ENCODE measurements around the gene TMEM74B. TPM values are rescaled to one million over a fixed set of nuclear protein-coding genes. Genes with fewer than 3 reads are reported as not detected.

Gene TMEM74B
- total RNA-seq, 2 experiments from 2014 or later = 3.5 to 4.0 TPM

- ATAC-seq (ENCODE audit: low read depth) (peak; percentile 97), DNase-seq (no peak)
- peak overlapping the region; percentile 51 for H3K27ac Mint-ChIP-seq
- POLR2A ChIA-PET = interaction anchor here (0.6 to 1.1 kb wide), 2 partner anchors 16 to 301 kb away, joined by 3 to 4 read pairs; partner anchors contain the start of genes FAM110A and PSMF1
- no peaks in the 10 kb centered on the region for H3K27me3 Mint-ChIP-seq
- peaks cover 1% of the 10 kb centered on the region for H3K9me3 Mint-ChIP-seq
- H3K4me3 Mint-ChIP-seq = peak overlapping the region; percentile 5
- peaks cover 72% of the 10 kb centered on the region for H3K36me3 Mint-ChIP-seq
- H3K4me1 Mint-ChIP-seq = peaks cover 15% of the 10 kb centered on the region
Observed at GRCh38 chr20:1134355-1134754, 50.4 kb downstream of the TMEM74B start.

- no peaks in the 10 kb centered on the region for H3K27me3 Mint-ChIP-seq
- H3K36me3 Mint-ChIP-seq = peaks cover 68% of the 10 kb centered on the region
- DNase-seq = no peak
- POLR2A ChIA-PET = no interaction called here
- no peak overlapping the region for H3K27ac Mint-ChIP-seq
- H3K4me3 Mint-ChIP-seq = no peak overlapping the region
- ATAC-seq (ENCODE audit: low read depth) = no peak
- H3K9me3 Mint-ChIP-seq = peaks cover 1% of the 10 kb centered on the region
- peaks cover 15% of the 10 kb centered on the region for H3K4me1 Mint-ChIP-seq
Observed at GRCh38 chr20:1131354-1131753, 53.4 kb downstream of the TMEM74B start.

- no peak overlapping the region for H3K27ac Mint-ChIP-seq
- no peak for DNase-seq
- POLR2A ChIA-PET = no interaction called here
- no peaks in the 10 kb centered on the region for H3K27me3 Mint-ChIP-seq
- peaks cover 16% of the 10 kb centered on the region for H3K4me1 Mint-ChIP-seq
- H3K9me3 Mint-ChIP-seq = peaks cover 1% of the 10 kb centered on the region
- H3K4me3 Mint-ChIP-seq = no peak overlapping the region
- peaks cover 67% of the 10 kb centered on the region for H3K36me3 Mint-ChIP-seq
- no peak for ATAC-seq (ENCODE audit: low read depth)
Observed at GRCh38 chr20:1130847-1131246, 53.9 kb downstream of the TMEM74B start.

Other genes with a start within 250 kb of the TMEM74B start
- gene RSPO4, start 182.7 kb downstream of the TMEM74B start, total RNA-seq = under 1 TPM; 0.11 to 0.28 TPM
- gene PSMF1, start 66.4 kb downstream of the TMEM74B start, total RNA-seq = 100 to 1,000 TPM; 126 to 127 TPM
- under 1 TPM; 0.25 to 0.26 TPM for gene C20orf202, start 18.5 kb upstream of the TMEM74B start, total RNA-seq
- under 1 TPM in 1 of 2 experiments, not detected in 1; 0.48 TPM for gene RAD21L1, start 41.1 kb upstream of the TMEM74B start, total RNA-seq
- 1 to 10 TPM; 8.8 to 9.7 TPM for gene SNPH, start 81.3 kb upstream of the TMEM74B start, total RNA-seq
- gene SDCBP2, start 144.2 kb upstream of the TMEM74B start, total RNA-seq = 1 to 10 TPM; 3.7 to 5.1 TPM
- 100 to 1,000 TPM; 231 to 234 TPM for gene FKBP1A, start 208.1 kb upstream of the TMEM74B start, total RNA-seq

Measured in activated naive CD8-positive, alpha-beta T cell treated with anti-CD3 and anti-CD28 coated beads, Interleukin-2, amount 10 ng/mL, durations not matched to agents 7 days and 5 days (primary cell).